Measurements from ENCODE around the gene OR11A1. TPM values are rescaled to one million over a fixed set of nuclear protein-coding genes. Genes with fewer than 3 reads are reported as not detected.

Gene OR11A1
- total and polyA plus RNA-seq, 2 experiments from 2014 or later, result not detected

DNA sequence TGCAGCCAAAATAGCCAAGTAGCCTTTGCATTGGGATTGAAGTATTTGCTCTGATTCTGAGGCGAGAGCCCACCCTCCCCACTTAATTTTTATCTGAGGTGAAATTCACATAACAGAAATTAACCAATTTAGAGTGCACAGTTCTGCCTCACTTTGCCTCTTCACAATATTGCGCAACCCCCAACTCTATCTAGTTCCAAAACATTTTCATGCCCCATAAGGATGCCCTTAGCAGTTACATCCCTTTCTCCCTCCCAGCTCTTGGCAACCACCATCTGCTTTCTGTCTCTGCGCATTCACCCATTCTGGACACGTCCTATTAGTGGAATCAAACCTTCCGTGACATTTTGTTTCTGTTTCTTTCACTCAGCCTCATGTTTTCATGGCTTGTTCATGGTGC, 21.9 kb upstream of the OR11A1 start (continued):
- TF ChIP-seq, protein P1, sequence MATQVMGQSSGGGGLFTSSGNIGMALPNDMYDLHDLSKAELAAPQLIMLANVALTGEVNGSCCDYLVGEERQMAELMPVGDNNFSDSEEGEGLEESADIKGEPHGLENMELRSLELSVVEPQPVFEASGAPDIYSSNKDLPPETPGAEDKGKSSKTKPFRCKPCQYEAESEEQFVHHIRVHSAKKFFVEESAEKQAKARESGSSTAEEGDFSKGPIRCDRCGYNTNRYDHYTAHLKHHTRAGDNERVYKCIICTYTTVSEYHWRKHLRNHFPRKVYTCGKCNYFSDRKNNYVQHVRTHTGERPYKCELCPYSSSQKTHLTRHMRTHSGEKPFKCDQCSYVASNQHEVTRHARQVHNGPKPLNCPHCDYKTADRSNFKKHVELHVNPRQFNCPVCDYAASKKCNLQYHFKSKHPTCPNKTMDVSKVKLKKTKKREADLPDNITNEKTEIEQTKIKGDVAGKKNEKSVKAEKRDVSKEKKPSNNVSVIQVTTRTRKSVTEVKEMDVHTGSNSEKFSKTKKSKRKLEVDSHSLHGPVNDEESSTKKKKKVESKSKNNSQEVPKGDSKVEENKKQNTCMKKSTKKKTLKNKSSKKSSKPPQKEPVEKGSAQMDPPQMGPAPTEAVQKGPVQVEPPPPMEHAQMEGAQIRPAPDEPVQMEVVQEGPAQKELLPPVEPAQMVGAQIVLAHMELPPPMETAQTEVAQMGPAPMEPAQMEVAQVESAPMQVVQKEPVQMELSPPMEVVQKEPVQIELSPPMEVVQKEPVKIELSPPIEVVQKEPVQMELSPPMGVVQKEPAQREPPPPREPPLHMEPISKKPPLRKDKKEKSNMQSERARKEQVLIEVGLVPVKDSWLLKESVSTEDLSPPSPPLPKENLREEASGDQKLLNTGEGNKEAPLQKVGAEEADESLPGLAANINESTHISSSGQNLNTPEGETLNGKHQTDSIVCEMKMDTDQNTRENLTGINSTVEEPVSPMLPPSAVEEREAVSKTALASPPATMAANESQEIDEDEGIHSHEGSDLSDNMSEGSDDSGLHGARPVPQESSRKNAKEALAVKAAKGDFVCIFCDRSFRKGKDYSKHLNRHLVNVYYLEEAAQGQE (IDR thresholded peaks at IDR 0.05; ENCODE audit: unreplicated experiment), result no peak
- TF ChIP-seq JUNB (IDR thresholded peaks at IDR 0.05; ENCODE audit: unreplicated experiment), result no peak

- no peak overlapping the region for H3K27ac Mint-ChIP-seq
- peaks cover 5% of the 10 kb centered on the region for H3K27me3 Mint-ChIP-seq (ENCODE audit: insufficient read depth, low read depth, poor library complexity)
- Histone ChIP-seq H3K4me3 (no peak overlapping the region), H4K20me1 (replicated peaks; ENCODE audit: insufficient read depth) (no peaks in the 10 kb centered on the region), H3K4me2 (no peak overlapping the region), H3F3A (replicated peaks; ENCODE audit: low read depth) (no peaks in the 10 kb centered on the region), H3K36me3 (ENCODE audit: insufficient read depth) (no peaks in the 10 kb centered on the region), H3K4me1 (ENCODE audit: insufficient read depth) (no peaks in the 10 kb centered on the region), H2AFZ (no peak overlapping the region), H3K9me2 (ENCODE audit: insufficient read depth) (peaks cover 32% of the 10 kb centered on the region), H3K27me3 (ENCODE audit: insufficient read depth) (no peaks in the 10 kb centered on the region), H3K27ac (ENCODE audit: low read depth) (no peak overlapping the region), H3K79me2 (replicated peaks; ENCODE audit: insufficient read depth) (no peaks in the 10 kb centered on the region)
- DNase-seq (ENCODE audit: low spot score), result no peak
- H3K4me3 Mint-ChIP-seq, result no peak overlapping the region
- H3K36me3 Mint-ChIP-seq (ENCODE audit: low read depth), result no peaks in the 10 kb centered on the region
- H3K4me1 Mint-ChIP-seq, result no peaks in the 10 kb centered on the region
- H3K9me3 Mint-ChIP-seq, result no peaks in the 10 kb centered on the region; the same call in 1 of the 3 replicates
- no peak for ATAC-seq
- no peak for TF ChIP-seq POLR2AphosphoS5 (IDR thresholded peaks at IDR 0.05; ENCODE audit: low read depth)
- TF ChIP-seq ZNF114 (CRISPR knock-in tag; IDR thresholded peaks at IDR 0.05), result no peak
- TF ChIP-seq, protein P1 (IDR thresholded peaks at IDR 0.05; ENCODE audit: unreplicated experiment), result no peak
- no peak for TF ChIP-seq ZNF462 (CRISPR knock-in tag; IDR thresholded peaks at IDR 0.05)
- TF ChIP-seq JUNB (IDR thresholded peaks at IDR 0.05; ENCODE audit: unreplicated experiment), result no peak
- no peak for TF ChIP-seq EZH2 (IDR thresholded peaks at IDR 0.05; ENCODE audit: low read depth, unreplicated experiment)
- no peak for TF ChIP-seq ZNF331 (CRISPR knock-in tag; IDR thresholded peaks at IDR 0.05; ENCODE audit: low read depth)
- TF ChIP-seq CREB1 (CRISPR knock-in tag; IDR thresholded peaks at IDR 0.05; ENCODE audit: low read depth), result no peak
- TF ChIP-seq, protein P2, sequence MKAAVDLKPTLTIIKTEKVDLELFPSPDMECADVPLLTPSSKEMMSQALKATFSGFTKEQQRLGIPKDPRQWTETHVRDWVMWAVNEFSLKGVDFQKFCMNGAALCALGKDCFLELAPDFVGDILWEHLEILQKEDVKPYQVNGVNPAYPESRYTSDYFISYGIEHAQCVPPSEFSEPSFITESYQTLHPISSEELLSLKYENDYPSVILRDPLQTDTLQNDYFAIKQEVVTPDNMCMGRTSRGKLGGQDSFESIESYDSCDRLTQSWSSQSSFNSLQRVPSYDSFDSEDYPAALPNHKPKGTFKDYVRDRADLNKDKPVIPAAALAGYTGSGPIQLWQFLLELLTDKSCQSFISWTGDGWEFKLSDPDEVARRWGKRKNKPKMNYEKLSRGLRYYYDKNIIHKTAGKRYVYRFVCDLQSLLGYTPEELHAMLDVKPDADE (IDR thresholded peaks at IDR 0.05), result no peak
Observed at GRCh38 chr6:29477923-29478450, 21.1 kb upstream of the OR11A1 start.

Measured in GM23338 (cell line).